H1 (cell line): Measurements from ENCODE around the gene KBTBD13.

ENCODE experiments used
- CTCF ChIP-seq, 3 experiments: IDR thresholded peaks; 1 replicate in 2 of 3; 2 replicates in 1 of 3; pipeline versions ENCODE4 v1.5.1 to v1.6.1; 2011; ENCODE audit warnings: low read length in 3 of 3, mild to moderate bottlenecking in 3 of 3, inconsistent platforms in 2 of 3, low read depth in 1 of 3, moderate library complexity in 1 of 3; ENCODE audit not compliant: insufficient read depth in 1 of 3; ENCODE audit errors: control extremely low read depth in 1 of 3
- EGR1 ChIP-seq: IDR thresholded peaks from 2 replicates; pipeline ENCODE4 v1.6.1; 2011; ENCODE audit warnings: low read depth, low read length, borderline replicate concordance
- EZH2 ChIP-seq: fragments of 200-600 bp; sonication (generic); IDR thresholded peaks from 2 replicates; pipeline ENCODE4 v1.7.1; 2012; ENCODE audit warnings: low read depth, mild to moderate bottlenecking, moderate library complexity, low read length, inconsistent platforms; ENCODE audit not compliant: severe bottlenecking
- HDAC6 ChIP-seq: IDR thresholded peaks from one replicate; pipeline ENCODE4 v1.7.1; 2012; ENCODE audit warnings: low read depth, mild to moderate bottlenecking, inconsistent platforms, low read length, moderate library complexity
- JUND ChIP-seq: IDR thresholded peaks from 2 replicates; pipeline ENCODE4 v1.6.1; 2011; ENCODE audit warnings: mild to moderate bottlenecking, improper control_type of control experiment, low read length
- MAX ChIP-seq: IDR thresholded peaks from 2 replicates; pipeline ENCODE4 v1.6.1; 2012; ENCODE audit warnings: inconsistent platforms
- POLR2AphosphoS5 ChIP-seq: IDR thresholded peaks from 2 replicates; pipeline ENCODE4 v1.6.1; 2011; ENCODE audit warnings: low read depth, low read length
- POU5F1 ChIP-seq: IDR thresholded peaks from 2 replicates; pipeline ENCODE4 v1.6.1; 2011; ENCODE audit warnings: low read depth, mild to moderate bottlenecking, low read length, moderate library complexity
- RXRA ChIP-seq: IDR thresholded peaks from 2 replicates; pipeline ENCODE4 v1.6.1; 2011; ENCODE audit warnings: low read depth, mild to moderate bottlenecking, low read length, moderate library complexity; ENCODE audit not compliant: insufficient read depth
- TAF1 ChIP-seq: IDR thresholded peaks from 2 replicates; pipeline ENCODE4 v1.6.1; 2011; ENCODE audit warnings: mild to moderate bottlenecking, low read depth, low read length

DNA sequence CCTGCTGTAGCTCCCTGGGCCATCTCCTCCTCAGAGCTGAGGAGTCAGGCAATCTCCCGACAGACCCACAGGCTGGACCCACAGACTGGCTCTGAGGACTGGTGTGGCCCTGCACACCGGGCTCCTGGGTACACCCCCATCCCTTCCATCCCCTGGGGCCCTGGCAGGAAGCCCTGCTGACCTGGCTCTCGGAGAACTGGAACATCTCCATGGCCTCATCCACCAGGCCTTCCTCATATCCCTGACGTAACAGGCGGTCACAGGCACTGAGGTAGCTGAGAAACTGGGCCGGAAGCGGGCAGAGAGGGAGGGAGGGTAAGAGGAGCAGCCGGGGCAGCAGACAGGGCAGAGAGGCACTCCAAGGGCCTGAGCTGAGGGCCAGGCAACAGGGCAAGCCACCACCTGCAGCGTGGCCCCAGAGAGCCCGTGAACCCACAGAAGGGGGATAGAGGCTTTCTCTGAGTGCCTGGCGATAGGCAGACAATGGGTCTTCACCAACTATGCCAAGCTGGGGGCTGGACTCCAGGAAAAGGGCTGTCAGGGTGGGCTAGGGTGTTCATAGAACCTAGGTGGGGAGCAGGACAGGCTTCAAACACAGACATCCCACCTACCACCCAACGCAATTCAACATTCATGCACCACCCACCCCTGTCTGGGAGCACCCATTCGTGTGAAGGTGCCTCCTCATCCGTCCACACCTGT lies 17.9 kb downstream of the KBTBD13 start:
- TF ChIP-seq MAX (no peak), JUND (no peak), POLR2AphosphoS5 (no peak), CTCF (IDR thresholded peaks at IDR 0.05; ENCODE audit: control extremely low read depth in 1 of 3, insufficient read depth in 1 of 3, low read depth in 1 of 3, low read length in 3 of 3) (no peak), RXRA (no peak), POU5F1 (no peak), EZH2 (no peak), HDAC6 (no peak), TAF1 (no peak), EGR1 (no peak)
